Adipocyte (in vitro differentiated cells): ENCODE data around the gene CDKN1C.

Experiments
- DNase-seq: peaks from one replicate; pipeline ENCODE4 v3.0.0-alpha.2; 2015; ENCODE audit warnings: low read depth
- H3K27me3 ChIP-seq: replicated peaks from 2 replicates; pipeline ENCODE4 v1.7.0; 2013; ENCODE audit warnings: mild to moderate bottlenecking, low read length, moderate library complexity; ENCODE audit not compliant: control insufficient read depth, insufficient read depth
- H3K36me3 ChIP-seq: 2 replicates; pipeline ENCODE4 v1.7.0; 2013; ENCODE audit warnings: low read length, mild to moderate bottlenecking, moderate library complexity; ENCODE audit not compliant: control insufficient read depth, insufficient read depth, severe bottlenecking
- H3K4me1 ChIP-seq: 2 replicates; pipeline ENCODE4 v1.7.0; 2013; ENCODE audit warnings: mild to moderate bottlenecking, low read length, moderate library complexity; ENCODE audit not compliant: control insufficient read depth, insufficient read depth
- H3K4me3 ChIP-seq: 2 replicates; pipeline ENCODE4 v1.7.0; 2013; ENCODE audit warnings: mild to moderate bottlenecking, low read length, moderate library complexity
- H3K9ac ChIP-seq: 2 replicates; pipeline ENCODE4 v1.7.0; 2013; ENCODE audit warnings: mild to moderate bottlenecking, low read length, moderate library complexity
- H3K9me3 ChIP-seq: 2 replicates; pipeline ENCODE4 v1.7.0; 2013; ENCODE audit warnings: mild to moderate bottlenecking, low read length, moderate library complexity; ENCODE audit not compliant: control insufficient read depth

The CDKN1C gene

DNA sequence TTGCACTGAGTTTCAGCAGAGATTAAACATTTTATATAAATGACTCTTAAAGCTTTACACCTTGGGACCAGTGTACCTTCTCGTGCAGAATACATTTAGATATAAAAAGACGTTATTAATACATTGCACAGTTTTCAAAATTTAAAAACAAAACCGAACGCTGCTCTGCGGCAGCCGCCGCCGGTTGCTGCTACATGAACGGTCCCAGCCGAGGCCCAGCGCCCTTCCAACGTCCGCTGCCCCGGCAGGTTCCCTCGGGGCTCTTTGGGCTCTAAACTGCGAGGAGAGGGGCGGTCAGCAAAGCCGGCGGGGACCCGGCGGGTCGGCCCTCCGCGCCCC, 2.0 kb downstream of the CDKN1C start:
- no peak for DNase-seq
- Histone ChIP-seq H3K36me3 (no peaks in the 10 kb centered on the region), H3K4me1 (peaks cover 18% of the 10 kb centered on the region), H3K9ac (peak overlapping the region; percentile 87), H3K4me3 (peak overlapping the region; percentile 85), H3K27me3 (no peaks in the 10 kb centered on the region), H3K9me3 (peaks cover 5% of the 10 kb centered on the region)

DNA sequence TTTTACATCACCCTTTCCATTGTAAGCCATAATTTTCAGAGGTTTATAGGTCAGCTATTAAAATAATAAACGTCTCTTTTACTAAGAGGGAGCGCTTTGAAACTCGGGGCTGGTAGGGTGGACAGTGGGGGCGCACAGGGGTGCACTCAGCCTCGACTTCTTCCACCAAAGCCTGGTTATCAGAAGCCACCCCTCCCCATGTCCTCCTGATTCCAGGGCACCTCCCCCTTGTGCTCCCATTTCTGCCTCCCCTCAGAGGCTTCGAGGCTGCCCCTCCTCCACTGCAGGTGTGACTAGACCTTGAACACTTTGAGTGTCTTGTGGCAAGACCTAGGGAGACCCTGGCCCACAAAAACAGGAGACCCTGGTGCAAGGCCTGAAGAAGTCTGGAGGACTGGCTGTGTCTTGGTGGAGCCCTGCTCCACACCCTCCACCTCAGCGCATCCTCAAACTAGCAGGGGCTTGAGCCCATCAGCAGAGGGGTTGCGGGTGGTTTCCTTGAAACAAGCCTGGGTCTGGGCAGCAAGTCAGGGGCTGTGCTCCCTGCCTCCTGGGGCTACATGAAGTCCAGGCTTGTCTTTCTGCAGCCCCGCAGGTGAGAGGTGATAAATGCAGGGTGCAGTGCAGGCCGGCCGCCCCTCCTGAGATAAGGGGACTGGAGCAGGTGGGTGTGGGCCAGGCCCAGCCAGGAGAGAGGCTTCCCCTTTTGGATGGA, 3.0 kb downstream of the CDKN1C start:
- no peaks in the 10 kb centered on the region for H3K36me3 ChIP-seq
- DNase-seq: no peak
- peaks cover 15% of the 10 kb centered on the region for H3K4me1 ChIP-seq
- H3K9me3 ChIP-seq: peaks cover 5% of the 10 kb centered on the region
- no peaks in the 10 kb centered on the region for H3K27me3 ChIP-seq
- peak overlapping the region; percentile 85 for H3K4me3 ChIP-seq
- peak overlapping the region; percentile 87 for H3K9ac ChIP-seq

DNA sequence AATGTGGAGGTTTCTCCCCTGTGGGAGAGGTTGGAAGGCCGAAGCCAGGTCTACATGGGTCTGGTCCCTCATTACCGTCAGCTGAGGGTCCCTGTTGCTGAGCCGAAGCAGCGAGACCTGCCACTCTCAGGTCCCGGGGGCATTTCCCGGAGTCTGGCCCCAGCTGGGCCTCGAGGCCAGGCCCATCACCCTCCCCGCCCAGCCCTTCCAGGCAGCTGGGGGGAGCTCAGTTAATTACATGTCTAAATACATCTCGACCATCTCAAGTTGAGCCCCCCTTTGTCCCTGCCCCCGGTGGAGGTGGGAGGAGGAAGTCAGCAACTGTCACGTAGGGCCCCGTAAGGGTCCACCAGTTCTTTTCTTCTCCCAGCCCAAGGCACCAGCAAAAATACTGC, 3.6 kb downstream of the CDKN1C start:
- Histone ChIP-seq H3K27me3 (no peaks in the 10 kb centered on the region), H3K36me3 (no peaks in the 10 kb centered on the region), H3K4me3 (no peak overlapping the region), H3K4me1 (peaks cover 14% of the 10 kb centered on the region), H3K9ac (no peak overlapping the region), H3K9me3 (peaks cover 5% of the 10 kb centered on the region)
- DNase-seq: no peak

DNA sequence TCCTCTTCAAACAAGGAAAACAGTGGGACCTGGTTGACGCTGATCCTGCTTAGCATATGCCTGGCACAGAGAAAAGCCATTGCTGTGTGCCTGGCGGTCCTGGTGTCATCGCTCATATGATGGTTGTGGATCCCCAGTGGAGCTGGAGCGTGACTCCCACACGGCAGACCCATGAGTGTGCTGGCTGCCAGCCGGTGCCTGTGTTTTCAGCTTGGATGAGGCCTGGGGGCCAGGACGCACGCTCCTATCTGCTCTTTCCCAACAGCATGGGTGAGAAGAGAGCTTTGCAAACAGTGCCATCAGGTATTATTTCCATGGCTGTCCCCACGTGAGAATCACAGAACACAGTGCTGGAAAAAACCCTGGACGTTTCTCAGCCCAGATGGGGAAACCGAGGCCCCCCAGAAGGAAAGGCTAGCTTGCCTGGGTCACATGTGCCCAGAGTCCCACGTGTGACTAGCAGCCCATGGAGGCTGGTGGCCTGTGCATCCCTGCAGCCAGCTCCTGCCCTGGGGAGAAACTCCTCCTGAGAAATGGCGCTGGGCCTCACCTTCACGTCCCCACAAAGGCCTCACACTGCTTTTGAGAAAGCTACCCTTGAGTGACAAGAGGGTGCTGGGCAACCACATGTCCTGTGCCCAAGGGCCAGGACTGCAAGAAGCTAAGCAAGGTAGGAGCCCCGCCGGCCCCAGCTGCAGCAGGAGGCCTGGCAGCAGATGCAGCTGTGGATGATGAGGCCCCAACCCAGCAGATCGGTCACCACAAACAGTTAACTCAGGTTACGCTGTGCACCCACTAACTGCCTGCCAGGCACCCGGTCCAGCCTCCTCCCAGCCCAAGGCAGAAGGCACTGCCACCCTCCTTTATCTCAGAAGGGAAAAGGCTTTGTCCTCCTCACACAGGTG, 4.2 kb downstream of the CDKN1C start:
- DNase-seq: no peak
- no peak overlapping the region for H3K4me3 ChIP-seq
- H3K4me1 ChIP-seq: peaks cover 11% of the 10 kb centered on the region
- H3K36me3 ChIP-seq: no peaks in the 10 kb centered on the region
- H3K9ac ChIP-seq: no peak overlapping the region
- H3K27me3 ChIP-seq: no peaks in the 10 kb centered on the region
- peaks cover 10% of the 10 kb centered on the region for H3K9me3 ChIP-seq

DNA sequence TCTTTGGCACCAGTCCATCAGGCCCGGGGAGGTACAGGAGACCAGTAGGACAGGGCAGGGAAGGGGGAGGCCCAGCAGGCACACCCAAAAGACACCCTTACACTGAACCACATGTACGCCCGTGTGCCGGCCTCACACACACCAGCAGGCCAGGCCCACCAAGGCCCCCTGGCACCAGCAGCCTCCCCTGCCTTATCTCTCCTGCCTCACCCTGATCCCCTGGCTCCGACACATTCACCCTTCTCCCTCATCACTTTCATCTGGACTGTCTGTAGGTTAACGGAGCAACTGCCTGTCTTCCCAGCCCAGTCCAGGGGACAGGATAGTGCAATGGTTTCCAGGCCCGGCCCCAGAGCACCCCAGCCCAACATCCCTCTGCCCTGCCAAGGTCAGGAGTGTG, 4.9 kb downstream of the CDKN1C start:
- Histone ChIP-seq H3K9me3 (peaks cover 10% of the 10 kb centered on the region), H3K36me3 (no peaks in the 10 kb centered on the region), H3K27me3 (no peaks in the 10 kb centered on the region), H3K4me3 (no peak overlapping the region), H3K4me1 (peaks cover 11% of the 10 kb centered on the region), H3K9ac (no peak overlapping the region)
- no peak for DNase-seq

DNA sequence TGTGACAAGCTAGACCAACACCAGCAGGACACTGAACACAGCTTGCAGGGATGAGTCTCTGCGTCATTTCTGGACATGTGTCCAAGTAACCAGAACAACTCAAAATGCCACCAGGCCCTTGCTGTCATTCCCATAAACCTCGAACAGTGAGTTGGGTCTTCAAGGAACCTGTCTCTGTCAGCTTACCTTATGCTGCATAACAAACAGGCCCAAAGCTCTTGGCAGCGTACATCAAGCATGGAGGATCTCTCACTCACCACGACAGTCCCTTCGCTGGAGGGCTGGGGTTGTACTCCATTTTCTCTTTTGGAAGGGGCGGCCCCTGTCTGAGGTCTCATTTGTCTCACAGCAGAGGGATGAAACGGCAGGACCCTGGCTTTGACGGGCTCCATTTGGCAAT, 6.8 kb downstream of the CDKN1C start:
- peaks cover 6% of the 10 kb centered on the region for H3K27me3 ChIP-seq
- H3K4me3 ChIP-seq: no peak overlapping the region
- H3K9ac ChIP-seq: no peak overlapping the region
- peaks cover 10% of the 10 kb centered on the region for H3K9me3 ChIP-seq
- H3K4me1 ChIP-seq: peaks cover 5% of the 10 kb centered on the region
- no peaks in the 10 kb centered on the region for H3K36me3 ChIP-seq
- DNase-seq: no peak

DNA sequence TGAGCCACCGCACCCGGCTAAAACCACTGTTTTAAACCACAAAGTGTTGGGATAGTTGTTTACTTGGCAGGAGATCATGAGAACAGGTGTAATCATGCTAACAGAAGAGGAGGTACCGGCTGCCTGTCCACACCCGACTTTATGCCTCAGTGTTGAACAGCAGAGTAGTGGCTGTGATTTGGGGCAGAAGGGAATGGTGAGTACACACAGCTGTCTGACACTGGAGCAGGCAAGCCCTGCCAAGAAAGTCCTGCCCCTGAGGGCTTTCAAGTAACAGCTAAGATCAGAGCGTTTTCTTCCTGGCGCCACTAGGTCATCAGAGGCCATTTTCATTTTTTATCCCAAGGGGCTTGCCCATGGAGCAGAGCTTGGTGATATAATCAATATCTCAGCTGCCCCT, 8.1 kb downstream of the CDKN1C start:
- H3K9ac ChIP-seq: no peak overlapping the region
- DNase-seq: no peak
- no peaks in the 10 kb centered on the region for H3K36me3 ChIP-seq
- H3K27me3 ChIP-seq: peaks cover 6% of the 10 kb centered on the region
- no peaks in the 10 kb centered on the region for H3K4me1 ChIP-seq
- H3K4me3 ChIP-seq: no peak overlapping the region
- H3K9me3 ChIP-seq: peaks cover 10% of the 10 kb centered on the region

DNA sequence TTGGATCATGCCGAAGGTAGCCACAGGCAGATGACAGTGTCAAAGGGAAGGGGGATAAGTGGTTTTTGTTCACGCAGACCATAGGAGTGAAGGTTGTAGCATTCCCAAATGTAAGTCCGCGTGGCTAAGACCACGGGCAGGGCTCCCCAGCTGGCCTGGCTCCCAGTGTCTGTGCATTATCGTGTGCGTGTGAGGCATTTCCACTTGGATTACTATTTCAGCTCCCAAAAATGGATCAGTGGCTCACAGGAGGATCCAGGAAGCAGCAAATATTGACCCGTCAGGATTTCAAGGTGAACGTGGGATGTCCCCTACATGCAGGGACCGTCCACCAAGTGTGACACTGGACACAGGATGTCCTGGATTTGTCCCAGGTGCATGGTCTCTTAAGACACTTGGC, 10.6 kb downstream of the CDKN1C start:
- H3K27me3 ChIP-seq: peaks cover 27% of the 10 kb centered on the region
- H3K36me3 ChIP-seq: no peaks in the 10 kb centered on the region
- no peak for DNase-seq
- no peaks in the 10 kb centered on the region for H3K4me1 ChIP-seq
- H3K9me3 ChIP-seq: peaks cover 10% of the 10 kb centered on the region
- H3K9ac ChIP-seq: no peak overlapping the region
- H3K4me3 ChIP-seq: no peak overlapping the region

DNA sequence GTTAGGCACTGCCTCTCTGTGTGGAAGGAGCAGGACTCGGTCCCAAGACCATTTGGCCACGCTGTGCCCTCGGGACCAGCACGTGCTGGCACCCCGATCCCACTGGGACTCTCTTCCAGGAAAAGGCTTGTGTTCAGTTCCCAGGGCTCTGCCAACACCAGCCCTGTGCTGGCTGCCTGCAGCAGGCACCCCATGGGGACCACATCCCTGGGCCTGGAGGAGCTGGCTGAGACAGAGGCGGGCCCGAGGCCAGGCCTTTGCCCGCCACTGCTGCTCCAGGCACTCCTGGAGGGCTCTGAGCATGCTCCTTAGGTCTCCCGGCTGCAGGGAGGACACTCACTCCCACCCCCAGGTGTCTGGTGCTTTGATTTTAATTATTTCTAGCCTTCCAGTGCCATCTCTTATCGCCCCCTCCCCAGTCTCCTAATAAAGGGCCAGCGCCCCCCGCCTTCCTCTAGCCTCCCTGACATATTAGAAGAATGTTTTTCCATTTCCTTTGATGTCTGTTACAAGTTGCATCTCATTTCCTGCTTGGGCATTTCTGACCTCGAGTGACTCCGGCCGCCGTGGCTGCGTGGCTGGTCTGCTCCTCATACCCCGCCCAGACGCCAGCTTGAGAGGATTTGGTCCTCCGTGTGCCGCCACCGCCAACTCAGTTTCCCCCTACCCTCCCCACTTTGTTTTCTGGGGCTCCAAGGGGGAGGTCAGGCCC, 14.4 kb downstream of the CDKN1C start:
- no peaks in the 10 kb centered on the region for H3K36me3 ChIP-seq
- no peak overlapping the region for H3K9ac ChIP-seq
- H3K4me3 ChIP-seq: no peak overlapping the region
- no peak for DNase-seq
- peaks cover 3% of the 10 kb centered on the region for H3K4me1 ChIP-seq
- peaks cover 51% of the 10 kb centered on the region for H3K27me3 ChIP-seq
- peaks cover 8% of the 10 kb centered on the region for H3K9me3 ChIP-seq

DNA sequence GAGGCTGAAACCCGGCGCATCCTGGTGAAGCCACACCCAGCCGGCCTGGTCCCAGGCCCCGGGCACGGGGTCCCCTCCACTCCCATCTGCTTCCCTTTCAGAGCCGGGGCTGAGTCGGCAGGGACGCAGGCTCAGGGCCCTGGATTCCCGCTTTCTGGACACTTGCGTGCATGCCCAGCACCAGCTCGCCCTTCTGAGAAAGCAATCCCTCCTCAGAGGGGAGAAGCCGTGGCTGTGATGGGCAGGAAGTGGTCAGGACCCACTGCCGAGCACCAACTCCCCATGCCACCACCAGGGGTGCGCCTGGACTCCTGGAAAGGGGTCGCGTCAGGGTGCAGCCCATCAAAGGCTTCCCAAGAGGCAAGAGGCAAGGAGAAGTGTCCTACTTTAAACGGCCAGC, 15.1 kb downstream of the CDKN1C start:
- Histone ChIP-seq H3K4me1 (peaks cover 3% of the 10 kb centered on the region), H3K27me3 (peaks cover 49% of the 10 kb centered on the region), H3K9ac (no peak overlapping the region)

More for the DNA sequence above, 15.1 kb downstream of the CDKN1C start:
- Histone ChIP-seq H3K4me3 (no peak overlapping the region), H3K9me3 (peaks cover 8% of the 10 kb centered on the region), H3K36me3 (no peaks in the 10 kb centered on the region)
- no peak for DNase-seq
